Ishikawa (cell line): ENCODE measurements around the gene GRID1.

Source experiments
- CEBPB ChIP-seq: IDR thresholded peaks from 2 replicates; pipeline ENCODE4 v1.6.1; 2012
- EP300 ChIP-seq: IDR thresholded peaks from 2 replicates; pipeline ENCODE4 v1.6.1; 2012; ENCODE audit warnings: borderline replicate concordance
- REST ChIP-seq: IDR thresholded peaks from 2 replicates; pipeline ENCODE4 v1.6.1; 2012; ENCODE audit warnings: low read depth, mild to moderate bottlenecking
- YY1 ChIP-seq: IDR thresholded peaks from 2 replicates; pipeline ENCODE4 v1.6.1; 2012; ENCODE audit warnings: low read depth

GRCh38 chr10:85645926-85646711 is 720.5 kb downstream of the GRID1 start:
- TF ChIP-seq REST (no peak), CEBPB (no peak), YY1 (no peak), EP300 (peak; percentile 14; the same call in 1 of the 2 replicates)
